HG03060 (cell line): ENCODE results near the gene ANP32B.
A peak's percentile ranks its signal among the peaks of the same experiment; 100 is the strongest.
"Not testable (repeated sequence)": the region's sequence is repeated elsewhere in the genome, so short reads cannot be mapped to it uniquely, and the experiment has no call there.

ENCODE experiments used
- ATAC-seq: cut with Tn5 transposase; IDR thresholded peaks from one replicate; pipeline ENCODE4 v1.9.1; 2021; ENCODE audit warnings: low read depth, moderate number of reproducible peaks; ENCODE audit not compliant: unreplicated experiment

Gene ANP32B

GRCh38 chr9:97987487-97987886 is 4.3 kb downstream of the ANP32B start:
- ATAC-seq, result no peak

GRCh38 chr9:97990259-97990658 is 7.1 kb downstream of the ANP32B start:
- no peak for ATAC-seq

- ATAC-seq, result no peak
Observed at GRCh38 chr9:97991818-97992217, 8.7 kb downstream of the ANP32B start.

- no peak for ATAC-seq
Observed at GRCh38 chr9:97992219-97992618, 9.1 kb downstream of the ANP32B start.

GRCh38 chr9:97993000-97993399 is 9.9 kb downstream of the ANP32B start:
- no peak for ATAC-seq

- ATAC-seq, result no peak
Observed at GRCh38 chr9:97994703-97995102, 11.6 kb downstream of the ANP32B start.

- ATAC-seq, result not testable (repeated sequence)
Observed at GRCh38 chr9:97996676-97997075, 13.5 kb downstream of the ANP32B start.

GRCh38 chr9:97997330-97998276 is 14.5 kb downstream of the ANP32B start:
- ATAC-seq, result no peak

- no peak for ATAC-seq
Observed at GRCh38 chr9:98002808-98003207, 19.7 kb downstream of the ANP32B start.

- ATAC-seq, result no peak
Observed at GRCh38 chr9:98006127-98006796, 23.1 kb downstream of the ANP32B start.

GRCh38 chr9:98007251-98007928 is 24.2 kb downstream of the ANP32B start:
- ATAC-seq, result no peak

GRCh38 chr9:98008764-98009163 is 25.6 kb downstream of the ANP32B start:
- no peak for ATAC-seq

- ATAC-seq, result no peak
Observed at GRCh38 chr9:98009437-98009836, 26.3 kb downstream of the ANP32B start.

- no peak for ATAC-seq
Observed at GRCh38 chr9:98009936-98010335, 26.8 kb downstream of the ANP32B start.

GRCh38 chr9:98010445-98010844 is 27.3 kb downstream of the ANP32B start:
- ATAC-seq, result peak; percentile 57

- no peak for ATAC-seq
Observed at GRCh38 chr9:98011122-98011521, 28.0 kb downstream of the ANP32B start.

GRCh38 chr9:98016137-98016680 is 33.1 kb downstream of the ANP32B start:
- ATAC-seq, result no peak

- ATAC-seq, result no peak
Observed at GRCh38 chr9:98017306-98017705, 34.2 kb downstream of the ANP32B start.

- no peak for ATAC-seq
Observed at GRCh38 chr9:98018347-98018746, 35.2 kb downstream of the ANP32B start.

- ATAC-seq, result no peak
Observed at GRCh38 chr9:98019098-98019497, 36.0 kb downstream of the ANP32B start.

- not testable (repeated sequence) for ATAC-seq
Observed at GRCh38 chr9:98019869-98020268, 36.7 kb downstream of the ANP32B start.
